B cell (primary cell): Measurements from ENCODE around the gene DDX21. TPM values are rescaled to one million over a fixed set of nuclear protein-coding genes. Genes with fewer than 3 reads are reported as not detected.

Experiments
- ATAC-seq: fragments of 200-7000 bp; cut with Tn5 transposase; one replicate; pipeline ENCODE4 v1.10.0; 2021; ENCODE audit warnings: low read depth, mild to moderate bottlenecking, moderate number of reproducible peaks, moderate library complexity
- CTCF ChIA-PET: fragments of 350-600 bp; sonication (Branson Sonifier 250); formaldehyde crosslinking; loops from one replicate; lab custom pipeline; 2021; ENCODE audit warnings: antibody characterized with exemption, inconsistent platforms; lab: Charles Lee
- POLR2A ChIA-PET: fragments of 350-600 bp; sonication (Branson Sonifier 250); formaldehyde crosslinking; loops from one replicate; lab custom pipeline; 2021; ENCODE audit warnings: antibody characterized with exemption; lab: Charles Lee
- DNase-seq: peaks from one replicate; pipeline ENCODE4 v3.0.0; 2013
- H2AFZ ChIP-seq: 2 replicates; pipeline ENCODE4 v1.6.1; 2012; ENCODE audit warnings: mild to moderate bottlenecking, low read depth, low read length; ENCODE audit not compliant: insufficient read depth, poor library complexity, severe bottlenecking
- H3K27ac ChIP-seq, 2 donors: 1 replicate in 1 of 2; 2 replicates in 1 of 2; pipeline ENCODE4 v1.5.1; 2012 to 2013; ENCODE audit warnings: low read length in 2 of 2, mild to moderate bottlenecking in 2 of 2, moderate library complexity in 1 of 2
- H3K27me3 ChIP-seq, 4 experiments: fragments of 200-600 bp in 1 of 4; sonication (generic) in 1 of 4; replicated peaks in 1 of 4; 1 replicate in 2 of 4; 2 replicates in 2 of 4; pipeline versions ENCODE4 v1.6.1 to v1.7.0; 2013 to 2016; ENCODE audit warnings: low read length in 3 of 4, mild to moderate bottlenecking in 2 of 4, mixed read lengths in 1 of 4, moderate library complexity in 1 of 4; ENCODE audit not compliant: insufficient read depth in 4 of 4, control insufficient read depth in 3 of 4; ENCODE audit errors: control extremely low read depth in 1 of 4
- H3K36me3 ChIP-seq, 2 experiments: replicated peaks in 1 of 2; 1 replicate in 1 of 2; 2 replicates in 1 of 2; pipeline versions ENCODE4 v1.6.1 to v1.7.1; 2013; ENCODE audit warnings: low read length in 1 of 2; ENCODE audit not compliant: insufficient read depth in 2 of 2, control insufficient read depth in 1 of 2; ENCODE audit errors: control extremely low read depth in 1 of 2, extremely low read depth in 1 of 2
- H3K4me1 ChIP-seq, 2 donors: fragments of 200-600 bp in 1 of 2; sonication (generic) in 1 of 2; 1 replicate in 1 of 2; 2 replicates in 1 of 2; pipeline versions ENCODE4 v1.5.1 to v1.6.1; 2013 to 2017; ENCODE audit warnings: low read length in 2 of 2; ENCODE audit not compliant: control insufficient read depth in 2 of 2, insufficient read depth in 2 of 2
- H3K4me2 ChIP-seq: replicated peaks from 2 replicates; pipeline ENCODE3; 2012; ENCODE audit warnings: mild to moderate bottlenecking, low read depth, low read length; ENCODE audit not compliant: poor library complexity, severe bottlenecking
- H3K4me3 ChIP-seq, 5 experiments: fragments of 200-600 bp in 1 of 5; sonication (generic) in 1 of 5; 1 replicate in 3 of 5; 2 replicates in 2 of 5; pipeline versions ENCODE4 v1.5.1 to v1.7.0; 2011 to 2016; ENCODE audit warnings: low read length in 4 of 5, mild to moderate bottlenecking in 4 of 5, low read depth in 2 of 5, control low read depth in 1 of 5, moderate library complexity in 1 of 5; ENCODE audit not compliant: insufficient read depth in 1 of 5; ENCODE audit errors: control extremely low read depth in 1 of 5, extremely low read depth in 1 of 5
- H3K79me2 ChIP-seq: fragments of 200-600 bp; sonication (generic); one replicate; pipeline ENCODE4 v1.6.0; 2016; ENCODE audit warnings: low read length; ENCODE audit not compliant: control insufficient read depth, insufficient read depth
- H3K9ac ChIP-seq: fragments of 200-600 bp; sonication (generic); 2 replicates; pipeline ENCODE4 v1.6.1; 2017; ENCODE audit warnings: mild to moderate bottlenecking, low read length, moderate library complexity
- H3K9me3 ChIP-seq, 3 donors: one replicate each; pipeline versions ENCODE4 v1.6.1 to v1.7.1; 2013; ENCODE audit warnings: low read length in 2 of 3; ENCODE audit not compliant: control insufficient read depth in 2 of 3, insufficient read depth in 1 of 3; ENCODE audit errors: control extremely low read depth in 1 of 3
- H4K20me1 ChIP-seq: 2 replicates; pipeline ENCODE4 v1.6.0; 2012; ENCODE audit warnings: mild to moderate bottlenecking, low read length; ENCODE audit not compliant: insufficient read depth, control insufficient read depth, poor library complexity, severe bottlenecking
- H3K27ac Mint-ChIP-seq: one replicate; pipeline ENCODE4 v1.8.0; 2021; ENCODE audit warnings: mixed read lengths
- H3K27me3 Mint-ChIP-seq: one replicate; pipeline ENCODE4 v1.8.0; 2021; ENCODE audit warnings: mixed read lengths
- H3K4me1 Mint-ChIP-seq: one replicate; pipeline ENCODE4 v1.8.0; 2021; ENCODE audit warnings: mixed read lengths
- H3K4me3 Mint-ChIP-seq: one replicate; pipeline ENCODE4 v1.8.0; 2021; ENCODE audit warnings: mixed read lengths
- H3K9me3 Mint-ChIP-seq: one replicate; pipeline ENCODE4 v1.8.0; 2022; ENCODE audit warnings: mixed read lengths; ENCODE audit not compliant: insufficient read depth
- EZH2 ChIP-seq: IDR thresholded peaks from 2 replicates; pipeline ENCODE4 v1.6.1; 2012; ENCODE audit warnings: borderline replicate concordance, low read depth, mild to moderate bottlenecking, moderate library complexity, low read length; ENCODE audit not compliant: insufficient read depth, poor library complexity, severe bottlenecking
- WGBS: methylation state at CpG from one replicate; pipeline ENCODE4 v1.1.5; 2013; ENCODE audit warnings: missing lambda C conversion rate; ENCODE audit not compliant: insufficient coverage; 5-methylcytosine and 5-hydroxymethylcytosine counted together
- intact Hi-C: fragments of 100-400 bp; cut with micrococcal nuclease; formaldehyde crosslinking; loops from one replicate; pipeline ENCODE4 v1.10.0; 2022
- polyA plus RNA-seq: library from polyadenylated mRNA; depleted of rRNA; stranded (reverse); fragments of >200 nt; gene quantifications from 2 replicates; pipeline ENCODE4 v1.2.3, GENCODE V29; 2012
- total RNA-seq, 2 donors: library from RNA; stranded (reverse); fragments of 120-200 nt in 1 of 2; gene quantifications; 1 replicate in 1 of 2; 2 replicates in 1 of 2; pipeline versions ENCODE4 v1.2.3 to v1.2.4, GENCODE V29; 2013 to 2022
- TF ChIP-seq, protein P1 (sequence below): fragments of 200-600 bp; IDR thresholded peaks from one replicate; pipeline ENCODE4 v1.8.0; 2022; ENCODE audit warnings: antibody characterized with exemption, mild to moderate bottlenecking

DDX21 gene
- total and polyA plus RNA-seq, 2 donors (not counting 1 experiment from before 2014, with no cell fraction given): 17.8 to 43.5 TPM

DNA sequence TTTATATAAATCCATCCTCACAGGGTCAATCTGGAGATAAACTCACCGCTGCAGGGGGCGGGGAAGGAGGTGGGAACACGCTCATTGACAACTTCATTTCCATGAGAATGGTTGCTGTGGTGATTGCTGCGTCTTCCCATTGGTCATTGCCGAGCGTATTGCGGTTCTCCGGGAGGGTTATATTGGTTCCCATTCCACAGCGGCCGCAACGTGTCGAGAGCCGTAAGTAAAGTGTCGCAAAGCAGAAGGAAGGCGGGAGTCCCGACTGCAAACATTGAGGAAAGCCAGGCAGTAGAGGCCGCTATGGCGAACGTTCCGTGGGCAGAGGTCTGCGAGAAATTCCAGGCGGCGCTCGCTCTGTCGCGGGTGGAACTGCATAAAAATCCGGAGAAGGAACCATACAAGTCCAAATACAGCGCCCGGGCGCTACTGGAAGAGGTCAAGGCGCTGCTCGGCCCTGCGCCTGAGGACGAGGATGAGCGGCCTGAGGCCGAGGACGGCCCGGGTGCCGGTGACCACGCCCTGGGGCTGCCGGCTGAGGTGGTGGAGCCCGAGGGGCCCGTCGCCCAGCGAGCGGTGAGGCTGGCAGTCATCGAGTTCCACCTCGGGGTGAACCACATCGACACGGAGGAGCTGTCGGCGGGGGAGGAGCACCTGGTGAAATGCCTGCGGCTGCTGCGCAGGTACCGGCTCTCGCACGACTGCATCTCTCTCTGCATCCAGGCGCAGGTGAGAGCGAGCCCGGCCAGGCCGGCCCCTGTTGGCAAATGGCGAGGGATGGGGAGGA is 32.8 kb downstream of the DDX21 start, which contains the start of gene KIFBP:
Gene KIFBP (plus strand): TSS at position 274 of the 787 bp plus-strand sequence. CDS start 30 bp downstream, at position 304.
- H3K27me3 Mint-ChIP-seq: no peaks in the 10 kb centered on the region
- H3K27ac ChIP-seq: peak within 1 kb of the TSS in 1 of 2 donors; percentile 59
- no peaks in the 10 kb centered on the region for H3K9me3 Mint-ChIP-seq
- ChIA-PET POLR2A (interaction anchor here (1.2 to 1.3 kb wide), 2 partner anchors 8 to 32 kb away, joined by 3 to 4 read pairs; partner anchors contain the start of gene DDX21), CTCF (interaction anchor here (0.6 to 2.8 kb wide), 6 partner anchors 11 to 106 kb away, joined by 3 to 17 read pairs (median 6); no protein-coding TSS in a partner anchor)
- no peaks in the 10 kb centered on the region for H3K27me3 ChIP-seq
- H3K27ac Mint-ChIP-seq: peak within 1 kb of the TSS; percentile 91
- TF ChIP-seq EZH2: no peak
- TF ChIP-seq, protein P1, sequence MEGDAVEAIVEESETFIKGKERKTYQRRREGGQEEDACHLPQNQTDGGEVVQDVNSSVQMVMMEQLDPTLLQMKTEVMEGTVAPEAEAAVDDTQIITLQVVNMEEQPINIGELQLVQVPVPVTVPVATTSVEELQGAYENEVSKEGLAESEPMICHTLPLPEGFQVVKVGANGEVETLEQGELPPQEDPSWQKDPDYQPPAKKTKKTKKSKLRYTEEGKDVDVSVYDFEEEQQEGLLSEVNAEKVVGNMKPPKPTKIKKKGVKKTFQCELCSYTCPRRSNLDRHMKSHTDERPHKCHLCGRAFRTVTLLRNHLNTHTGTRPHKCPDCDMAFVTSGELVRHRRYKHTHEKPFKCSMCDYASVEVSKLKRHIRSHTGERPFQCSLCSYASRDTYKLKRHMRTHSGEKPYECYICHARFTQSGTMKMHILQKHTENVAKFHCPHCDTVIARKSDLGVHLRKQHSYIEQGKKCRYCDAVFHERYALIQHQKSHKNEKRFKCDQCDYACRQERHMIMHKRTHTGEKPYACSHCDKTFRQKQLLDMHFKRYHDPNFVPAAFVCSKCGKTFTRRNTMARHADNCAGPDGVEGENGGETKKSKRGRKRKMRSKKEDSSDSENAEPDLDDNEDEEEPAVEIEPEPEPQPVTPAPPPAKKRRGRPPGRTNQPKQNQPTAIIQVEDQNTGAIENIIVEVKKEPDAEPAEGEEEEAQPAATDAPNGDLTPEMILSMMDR: peak; percentile 32
- peak within 1 kb of the TSS; percentile 91 for H2AFZ ChIP-seq
- ATAC-seq: peak; percentile 87
- peak within 1 kb of the TSS; percentile 75 for H3K4me2 ChIP-seq
- intact Hi-C loops: loop anchor here (1.0 to 5.0 kb wide), 5 partner anchors 32 to 419 kb away; partner anchors contain the start of genes DDX21, DDX50 and VPS26A
- peaks cover 40% of the 10 kb centered on the region for H3K4me1 Mint-ChIP-seq
- H3K4me1 ChIP-seq: peaks cover 18 to 20% of the 10 kb centered on the region in 2 donors
- H3K9me3 ChIP-seq: no peaks in the 10 kb centered on the region
- peaks cover 2 to 13% of the 10 kb centered on the region in 2 experiments for H3K36me3 ChIP-seq
- peak within 1 kb of the TSS; percentile 67 to 90 (median 79) for H3K4me3 ChIP-seq
- H3K79me2 ChIP-seq: peaks cover 30% of the 10 kb centered on the region
- peaks cover 11% of the 10 kb centered on the region for H4K20me1 ChIP-seq
- DNase-seq: peak; percentile 92
- peak within 1 kb of the TSS; percentile 71 for H3K9ac ChIP-seq
- under 1% methylated on average over 62 of the region's 62 CpGs for WGBS
- peak within 1 kb of the TSS; percentile 95 for H3K4me3 Mint-ChIP-seq
